ENCODE measurements around the gene GPR146. TPM values are rescaled to one million over a fixed set of nuclear protein-coding genes. Genes with fewer than 3 reads are reported as not detected.

GPR146 gene
- total RNA-seq, 1 experiment from 2014 or later: 0.95 TPM

DNA sequence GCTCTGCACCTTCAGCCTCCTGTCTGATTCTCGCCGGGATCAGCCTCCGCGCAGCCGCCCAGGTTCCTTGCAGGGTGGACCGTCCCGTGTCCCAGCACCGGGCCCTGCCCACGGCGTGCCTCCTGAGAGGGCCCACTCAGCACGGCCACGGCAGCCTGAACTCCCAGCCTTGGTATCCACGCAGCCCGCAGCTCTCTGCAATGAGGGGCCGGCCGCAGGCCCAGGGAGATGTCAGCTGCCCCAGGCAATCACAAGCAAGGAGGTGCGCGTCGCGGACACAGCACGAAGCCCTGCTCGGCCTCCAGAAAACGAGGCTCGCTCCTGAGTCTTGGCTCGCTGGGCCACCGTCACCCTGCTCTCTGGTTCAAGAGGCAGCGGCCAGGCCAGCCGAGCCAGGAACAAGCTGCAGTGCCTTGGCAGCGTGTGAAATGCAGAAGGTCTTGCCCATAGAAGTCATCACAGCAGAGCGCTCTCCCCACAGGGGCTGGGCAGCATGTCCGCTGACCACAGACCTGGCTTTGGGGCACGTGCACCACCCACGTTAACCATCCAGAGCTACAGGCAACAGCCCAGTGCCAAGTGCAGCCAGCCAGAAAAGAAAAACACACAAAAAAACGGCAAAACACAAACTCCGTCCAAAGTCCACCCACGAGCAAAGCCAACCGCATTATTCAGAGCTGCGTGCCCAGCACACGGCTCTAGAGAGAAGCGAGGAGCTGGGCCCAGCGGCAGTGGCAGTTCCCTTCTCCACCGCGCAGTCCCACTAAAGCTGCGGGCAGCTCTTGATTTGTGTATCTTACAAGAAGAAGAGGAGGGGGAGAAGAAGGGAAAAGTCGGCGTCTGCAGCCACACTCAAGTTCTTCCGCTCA, 57.5 kb downstream of the GPR146 start:
- no peaks in the 10 kb centered on the region for H3K36me3 ChIP-seq (ENCODE audit: insufficient read depth, low read length, poor library complexity, severe bottlenecking)
- no peaks in the 10 kb centered on the region for H3K27me3 ChIP-seq (replicated peaks; ENCODE audit: insufficient read depth, low read depth, low read length, poor library complexity)
- no peak for TF ChIP-seq EZH2 (IDR thresholded peaks at IDR 0.05; ENCODE audit: borderline replicate concordance, low read depth, low read length, poor library complexity, severe bottlenecking)
- TF ChIP-seq, protein P1, sequence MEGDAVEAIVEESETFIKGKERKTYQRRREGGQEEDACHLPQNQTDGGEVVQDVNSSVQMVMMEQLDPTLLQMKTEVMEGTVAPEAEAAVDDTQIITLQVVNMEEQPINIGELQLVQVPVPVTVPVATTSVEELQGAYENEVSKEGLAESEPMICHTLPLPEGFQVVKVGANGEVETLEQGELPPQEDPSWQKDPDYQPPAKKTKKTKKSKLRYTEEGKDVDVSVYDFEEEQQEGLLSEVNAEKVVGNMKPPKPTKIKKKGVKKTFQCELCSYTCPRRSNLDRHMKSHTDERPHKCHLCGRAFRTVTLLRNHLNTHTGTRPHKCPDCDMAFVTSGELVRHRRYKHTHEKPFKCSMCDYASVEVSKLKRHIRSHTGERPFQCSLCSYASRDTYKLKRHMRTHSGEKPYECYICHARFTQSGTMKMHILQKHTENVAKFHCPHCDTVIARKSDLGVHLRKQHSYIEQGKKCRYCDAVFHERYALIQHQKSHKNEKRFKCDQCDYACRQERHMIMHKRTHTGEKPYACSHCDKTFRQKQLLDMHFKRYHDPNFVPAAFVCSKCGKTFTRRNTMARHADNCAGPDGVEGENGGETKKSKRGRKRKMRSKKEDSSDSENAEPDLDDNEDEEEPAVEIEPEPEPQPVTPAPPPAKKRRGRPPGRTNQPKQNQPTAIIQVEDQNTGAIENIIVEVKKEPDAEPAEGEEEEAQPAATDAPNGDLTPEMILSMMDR (conservative IDR thresholded peaks at IDR 0.05; ENCODE audit: low read depth, low read length): no peak
- no peak overlapping the region for H3K27ac ChIP-seq (ENCODE audit: low read depth, low read length, poor library complexity, severe bottlenecking)
- no peak overlapping the region for H3K4me3 ChIP-seq (ENCODE audit: low read depth, low read length, poor library complexity, severe bottlenecking)
- CTCF ChIA-PET: interaction anchor here (0.7 kb wide), 1 partner anchor 108 kb away, joined by 7 read pairs; no protein-coding TSS in a partner anchor
- no peak for DNase-seq (ENCODE audit: low spot score)
- intact Hi-C loops (cut with micrococcal nuclease; ENCODE audit: unreplicated experiment): no loop called here
- no TSS peak for BruUV-seq (replicated peaks)
- no peaks in the 10 kb centered on the region for H3K4me1 ChIP-seq (ENCODE audit: insufficient read depth, low read length, poor library complexity, severe bottlenecking)
- POLR2A ChIA-PET (ENCODE audit: low non-redundant PET): no interaction called here
- H3K9me3 ChIP-seq (ENCODE audit: low read depth, low read length, poor library complexity, severe bottlenecking): no peaks in the 10 kb centered on the region

DNA sequence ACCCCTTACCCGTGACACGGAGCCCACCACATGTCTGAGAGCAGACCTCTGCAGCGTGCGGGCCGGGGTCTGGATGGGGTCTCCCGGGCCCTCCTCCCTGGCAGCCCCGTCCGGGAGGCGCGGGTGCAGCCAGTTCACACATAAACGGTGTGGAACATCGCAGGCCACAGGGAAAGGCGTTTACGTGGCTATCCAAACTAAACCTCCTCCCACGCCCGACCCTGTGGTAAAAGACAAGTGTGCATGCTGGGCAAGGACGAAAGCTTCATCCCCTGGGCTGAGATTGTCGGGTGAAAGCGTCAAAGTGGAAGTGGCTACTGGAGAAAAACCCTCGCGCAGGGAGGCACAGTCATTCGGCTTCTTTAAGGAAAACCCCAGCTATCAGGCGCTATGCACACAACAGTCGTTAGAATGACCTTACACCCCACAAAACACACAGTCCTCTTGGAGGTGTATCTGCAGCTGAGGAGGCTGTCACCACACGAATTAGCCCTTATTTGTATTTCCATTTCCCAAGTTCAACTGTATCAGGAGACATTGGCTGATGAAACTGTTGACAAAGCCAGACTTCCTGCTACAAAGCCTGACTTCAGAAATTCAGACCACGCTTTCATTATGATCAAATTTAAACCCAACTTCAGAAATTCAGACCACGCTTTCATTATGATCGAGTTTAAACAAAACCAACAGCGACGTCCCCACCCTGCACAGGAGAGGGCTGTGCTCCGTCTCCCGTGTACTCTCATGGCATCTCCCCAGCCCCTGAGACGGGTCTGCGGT, 58.9 kb downstream of the GPR146 start:
- TF ChIP-seq, protein P1 (conservative IDR thresholded peaks at IDR 0.05; ENCODE audit: low read depth, low read length): no peak
- TF ChIP-seq EZH2 (IDR thresholded peaks at IDR 0.05; ENCODE audit: borderline replicate concordance, low read depth, low read length, poor library complexity, severe bottlenecking): no peak
- DNase-seq (ENCODE audit: low spot score): no peak
- CTCF ChIA-PET: interaction anchor here (0.7 kb wide), 1 partner anchor 110 kb away, joined by 7 read pairs; no protein-coding TSS in a partner anchor
- no peaks in the 10 kb centered on the region for H3K36me3 ChIP-seq (ENCODE audit: insufficient read depth, low read length, poor library complexity, severe bottlenecking)
- POLR2A ChIA-PET (ENCODE audit: low non-redundant PET): no interaction called here
- no peaks in the 10 kb centered on the region for H3K4me1 ChIP-seq (ENCODE audit: insufficient read depth, low read length, poor library complexity, severe bottlenecking)
- H3K27me3 ChIP-seq (replicated peaks; ENCODE audit: insufficient read depth, low read depth, low read length, poor library complexity): no peaks in the 10 kb centered on the region
- intact Hi-C loops (cut with micrococcal nuclease; ENCODE audit: unreplicated experiment): no loop called here
- no peaks in the 10 kb centered on the region for H3K9me3 ChIP-seq (ENCODE audit: low read depth, low read length, poor library complexity, severe bottlenecking)
- no peak overlapping the region for H3K27ac ChIP-seq (ENCODE audit: low read depth, low read length, poor library complexity, severe bottlenecking)
- no peak overlapping the region for H3K4me3 ChIP-seq (ENCODE audit: low read depth, low read length, poor library complexity, severe bottlenecking)
- BruUV-seq (replicated peaks): no TSS peak

DNA sequence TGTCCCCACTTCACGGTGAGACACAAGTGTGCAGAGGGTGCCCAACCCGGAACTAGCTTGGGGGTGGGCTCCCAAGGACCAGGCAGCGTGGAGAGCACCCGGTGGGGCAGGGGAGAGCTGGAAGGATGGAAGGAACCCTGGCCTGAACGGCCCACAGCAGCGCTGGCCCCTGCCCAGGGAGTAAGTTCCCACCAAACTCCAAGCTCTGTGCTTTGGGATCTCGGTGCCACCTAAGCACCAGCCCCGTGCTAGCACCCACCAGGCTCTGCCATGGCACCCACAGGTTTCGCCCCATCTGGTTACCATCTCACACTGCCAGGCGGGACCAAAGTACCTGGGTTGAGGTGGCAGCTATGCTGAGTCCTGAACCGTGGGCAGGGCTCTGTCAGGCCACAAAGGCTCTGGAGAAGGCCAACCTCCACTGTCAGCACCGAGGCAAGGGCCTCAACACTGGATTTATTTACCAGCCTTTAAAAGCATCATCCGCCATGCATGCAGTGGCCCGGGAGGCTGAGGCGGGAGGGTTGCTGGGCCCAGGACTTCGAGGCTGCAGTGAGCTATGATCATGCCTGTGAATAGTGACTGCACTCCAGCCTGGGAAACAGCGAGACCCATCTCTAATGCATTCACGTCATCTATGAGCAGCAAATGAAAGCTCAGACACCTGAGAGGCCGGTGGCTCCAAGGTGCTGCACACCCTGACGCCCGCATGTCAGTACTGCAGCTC, 59.6 kb downstream of the GPR146 start:
- no peaks in the 10 kb centered on the region for H3K27me3 ChIP-seq (replicated peaks; ENCODE audit: insufficient read depth, low read depth, low read length, poor library complexity)
- no TSS peak for BruUV-seq (replicated peaks)
- no peaks in the 10 kb centered on the region for H3K4me1 ChIP-seq (ENCODE audit: insufficient read depth, low read length, poor library complexity, severe bottlenecking)
- no peaks in the 10 kb centered on the region for H3K9me3 ChIP-seq (ENCODE audit: low read depth, low read length, poor library complexity, severe bottlenecking)
- H3K27ac ChIP-seq (ENCODE audit: low read depth, low read length, poor library complexity, severe bottlenecking): no peak overlapping the region
- ChIA-PET POLR2A (ENCODE audit: low non-redundant PET) (no interaction called here), CTCF (no interaction called here)
- no peaks in the 10 kb centered on the region for H3K36me3 ChIP-seq (ENCODE audit: insufficient read depth, low read length, poor library complexity, severe bottlenecking)
- H3K4me3 ChIP-seq (ENCODE audit: low read depth, low read length, poor library complexity, severe bottlenecking): no peak overlapping the region
- intact Hi-C loops (cut with micrococcal nuclease; ENCODE audit: unreplicated experiment): no loop called here
- DNase-seq (ENCODE audit: low spot score): no peak
- TF ChIP-seq, protein P1 (conservative IDR thresholded peaks at IDR 0.05; ENCODE audit: low read depth, low read length): no peak
- TF ChIP-seq EZH2 (IDR thresholded peaks at IDR 0.05; ENCODE audit: borderline replicate concordance, low read depth, low read length, poor library complexity, severe bottlenecking): no peak

Data from A673 (cell line).